GM21423 (cell line): ENCODE measurements around the gene UTS2R.
"Not testable (repeated sequence)": the region's sequence is repeated elsewhere in the genome, so short reads cannot be mapped to it uniquely, and the experiment has no call there.

Experiments
- ATAC-seq: cut with Tn5 transposase; IDR thresholded peaks from one replicate; pipeline ENCODE4 v1.9.1; 2021; ENCODE audit warnings: mild to moderate bottlenecking, moderate library complexity; ENCODE audit not compliant: unreplicated experiment

UTS2R gene

DNA sequence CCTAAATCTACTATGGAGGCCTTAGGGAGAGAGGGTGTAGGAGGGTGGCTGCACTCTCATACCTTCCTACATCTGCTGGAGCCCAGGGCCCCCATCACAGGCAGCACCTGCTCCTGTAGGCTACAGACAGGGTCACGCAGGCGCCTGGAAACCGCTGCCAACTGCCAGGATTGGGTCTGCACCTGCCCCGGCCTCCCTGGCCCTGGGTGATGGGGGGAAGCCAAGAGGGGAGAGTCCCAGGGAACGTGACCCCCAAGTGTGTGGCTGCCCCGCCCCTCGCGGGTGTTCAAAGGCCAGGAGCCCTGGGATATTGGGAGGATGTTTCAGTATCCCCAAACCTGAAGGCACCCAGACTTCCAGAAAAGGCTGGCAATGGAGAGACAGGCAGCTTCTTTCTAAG lies 18.1 kb upstream of the UTS2R start:
- no peak for ATAC-seq

DNA sequence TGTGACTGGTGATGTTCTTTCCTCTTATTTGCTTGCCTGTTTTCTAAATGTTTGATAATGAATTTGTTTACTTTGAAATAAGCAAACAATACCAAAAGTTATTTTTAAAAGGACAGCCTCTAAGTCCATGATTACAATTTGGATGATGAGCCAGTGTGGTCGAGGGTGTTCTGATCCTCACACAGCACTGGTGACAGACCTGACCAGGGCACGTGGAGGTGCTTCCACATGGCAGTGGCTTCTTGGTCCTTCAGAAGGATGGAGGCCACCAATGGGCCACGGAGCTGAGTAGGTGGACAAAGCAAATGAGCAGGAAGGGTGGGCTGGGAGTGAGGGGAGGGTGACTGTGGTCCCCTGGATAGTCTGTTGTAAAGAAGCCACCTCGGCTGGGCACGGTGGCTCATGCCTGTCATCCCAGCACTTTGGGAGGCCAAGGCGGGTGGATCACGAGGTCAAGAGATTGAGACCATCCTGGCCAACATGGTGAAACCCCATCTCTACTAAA lies 16.7 kb upstream of the UTS2R start:
- no peak for ATAC-seq

DNA sequence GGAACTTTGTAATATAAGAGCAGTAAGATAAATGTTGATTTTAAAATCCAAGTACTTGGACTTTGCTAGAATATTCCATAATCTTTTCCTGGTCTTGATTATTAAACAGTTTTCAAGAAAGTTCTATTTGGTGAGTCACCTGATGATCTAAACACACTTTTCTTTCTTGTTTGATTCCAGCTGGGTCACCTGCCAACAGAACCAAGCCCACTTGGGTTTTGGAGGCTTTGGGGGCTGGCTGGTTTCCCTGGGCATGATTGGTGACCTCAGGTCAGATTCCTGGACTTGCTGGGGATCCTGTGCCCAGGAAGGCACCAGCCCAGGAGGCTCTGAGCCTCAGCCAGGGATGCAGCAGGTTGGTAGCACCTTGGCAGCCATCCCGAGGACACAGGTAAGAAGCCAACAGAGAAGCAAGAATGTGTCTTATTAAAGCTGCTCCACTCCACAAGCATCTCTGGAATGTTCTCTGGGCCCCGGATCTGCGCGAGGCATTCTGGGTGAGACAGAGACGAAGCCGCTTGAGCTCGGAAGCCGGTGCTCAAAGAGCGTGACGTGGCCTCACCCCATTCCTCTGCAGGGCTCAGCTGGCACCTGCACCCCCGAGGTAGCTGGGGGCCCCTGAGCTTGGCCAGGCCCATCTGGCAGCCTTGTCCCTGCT lies 15.7 kb upstream of the UTS2R start:
- ATAC-seq: no peak

GRCh38 chr17:82356845-82357355 lies 14.7 kb upstream of the UTS2R start:
- no peak for ATAC-seq

DNA sequence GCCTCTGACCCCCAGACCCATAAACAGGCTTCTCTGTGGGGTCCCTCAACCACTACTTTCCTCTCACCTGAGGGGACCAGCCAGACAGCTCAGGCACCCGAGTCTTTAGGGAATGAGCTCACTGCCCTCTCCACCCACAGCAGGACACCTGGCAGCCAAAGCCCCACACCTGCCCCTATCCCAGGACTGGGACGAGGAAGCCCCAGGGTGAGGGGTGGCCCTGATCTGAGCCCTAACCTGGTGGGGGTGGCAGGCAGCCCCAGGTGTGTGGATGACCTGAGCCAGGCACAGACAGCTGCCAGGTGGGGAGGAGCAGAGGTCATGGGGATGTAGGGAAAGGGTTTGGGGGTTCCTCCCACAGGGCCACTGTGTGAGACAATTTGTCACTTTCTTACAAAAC lies 14.2 kb upstream of the UTS2R start:
- ATAC-seq: no peak

- ATAC-seq: no peak
Observed at GRCh38 chr17:82358465-82359350, 12.9 kb upstream of the UTS2R start, which contains the start of gene TEX19. Gene TEX19, plus strand, starts transcription at chr17:82359247. Its CDS starts 2,904 bp downstream, at chr17:82362151.

DNA sequence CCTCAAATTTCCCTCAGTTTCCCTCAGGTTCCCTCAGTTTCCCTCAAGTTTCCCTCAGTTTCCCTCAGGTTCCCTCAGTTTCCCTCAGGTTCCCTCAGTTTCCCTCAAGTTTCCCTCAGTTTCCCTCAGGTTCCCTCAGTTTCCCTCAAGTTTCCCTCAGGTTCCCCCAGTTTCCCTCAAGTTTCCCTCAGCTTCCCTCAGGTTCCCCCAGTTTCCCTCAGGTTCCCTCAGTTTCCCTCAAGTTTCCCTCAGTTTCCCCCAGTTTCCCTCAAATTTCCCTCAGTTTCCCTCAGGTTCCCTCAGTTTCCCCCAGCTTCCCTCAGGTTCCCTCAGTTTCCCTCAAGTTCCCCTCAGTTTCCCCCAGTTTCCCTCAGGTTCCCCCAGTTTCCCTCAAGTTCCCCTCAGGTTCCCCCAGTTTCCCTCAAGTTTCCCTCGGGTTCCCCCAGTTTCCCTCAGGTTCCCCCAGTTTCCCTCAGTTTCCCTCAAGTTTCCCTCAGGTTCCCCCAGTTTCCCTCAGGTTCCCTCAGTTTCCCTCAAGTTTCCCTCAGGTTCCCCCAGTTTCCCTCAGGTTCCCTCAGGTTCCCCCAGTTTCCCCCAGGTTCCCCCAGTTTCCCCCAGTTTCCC lies 12.0 kb upstream of the UTS2R start:
- ATAC-seq: not testable (repeated sequence)

DNA sequence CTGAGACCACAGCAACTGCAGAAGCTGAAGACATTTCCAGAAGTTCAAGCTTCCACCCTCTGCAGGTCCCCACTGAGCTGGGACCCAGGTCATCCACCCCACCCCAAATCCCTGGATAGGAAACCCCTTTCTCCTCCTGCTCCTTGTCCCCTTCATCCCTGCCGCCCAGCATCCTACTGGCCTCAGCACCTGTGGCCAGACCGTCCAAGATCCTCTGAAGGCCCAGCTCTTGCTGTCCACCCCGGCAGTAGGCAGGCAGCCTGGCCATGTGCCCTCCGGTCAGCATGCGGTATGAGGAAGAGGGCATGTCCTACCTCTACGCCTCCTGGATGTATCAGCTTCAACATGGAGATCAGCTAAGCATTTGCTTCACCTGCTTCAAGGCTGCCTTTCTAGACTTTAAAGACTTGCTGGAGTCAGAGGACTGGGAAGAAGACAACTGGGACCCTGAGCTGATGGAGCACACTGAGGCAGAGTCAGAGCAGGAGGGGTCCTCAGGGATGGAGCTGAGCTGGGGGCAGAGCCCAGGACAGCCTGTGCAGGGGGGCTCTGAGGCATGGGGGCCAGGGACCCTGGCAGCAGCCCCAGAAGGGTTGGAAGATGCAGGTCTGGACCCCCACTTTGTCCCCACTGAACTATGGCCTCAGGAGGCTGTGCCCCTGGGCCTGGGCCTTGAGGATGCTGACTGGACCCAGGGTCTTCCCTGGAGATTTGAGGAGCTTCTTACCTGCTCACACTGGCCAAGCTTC lies 9.5 kb upstream of the UTS2R start:
- ATAC-seq: no peak

- no peak for ATAC-seq
Observed at GRCh38 chr17:82365606-82366295, 5.8 kb upstream of the UTS2R start.

DNA sequence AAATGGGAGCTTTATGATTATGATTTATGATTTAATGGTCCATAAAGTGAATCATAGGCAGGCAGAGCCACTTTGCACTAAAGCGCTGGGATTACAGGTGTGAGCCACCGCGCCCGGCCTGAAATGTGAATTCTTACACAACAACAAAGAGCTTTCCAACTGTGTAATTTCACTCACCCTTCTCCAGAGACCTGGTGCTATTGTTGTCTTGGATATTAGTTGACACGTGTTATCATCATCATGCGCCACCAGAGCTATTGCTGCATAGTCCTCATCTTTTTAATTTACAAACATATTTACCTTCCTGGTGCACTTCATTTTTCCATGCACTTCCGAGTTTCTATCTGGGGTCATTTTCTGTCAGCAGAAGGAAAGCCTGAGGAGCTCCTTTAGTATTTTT lies 4.8 kb upstream of the UTS2R start:
- no peak for ATAC-seq

GRCh38 chr17:82367724-82368524 lies 3.6 kb upstream of the UTS2R start:
- ATAC-seq: no peak

- ATAC-seq: no peak
Observed at GRCh38 chr17:82369211-82369610, 2.4 kb upstream of the UTS2R start.

DNA sequence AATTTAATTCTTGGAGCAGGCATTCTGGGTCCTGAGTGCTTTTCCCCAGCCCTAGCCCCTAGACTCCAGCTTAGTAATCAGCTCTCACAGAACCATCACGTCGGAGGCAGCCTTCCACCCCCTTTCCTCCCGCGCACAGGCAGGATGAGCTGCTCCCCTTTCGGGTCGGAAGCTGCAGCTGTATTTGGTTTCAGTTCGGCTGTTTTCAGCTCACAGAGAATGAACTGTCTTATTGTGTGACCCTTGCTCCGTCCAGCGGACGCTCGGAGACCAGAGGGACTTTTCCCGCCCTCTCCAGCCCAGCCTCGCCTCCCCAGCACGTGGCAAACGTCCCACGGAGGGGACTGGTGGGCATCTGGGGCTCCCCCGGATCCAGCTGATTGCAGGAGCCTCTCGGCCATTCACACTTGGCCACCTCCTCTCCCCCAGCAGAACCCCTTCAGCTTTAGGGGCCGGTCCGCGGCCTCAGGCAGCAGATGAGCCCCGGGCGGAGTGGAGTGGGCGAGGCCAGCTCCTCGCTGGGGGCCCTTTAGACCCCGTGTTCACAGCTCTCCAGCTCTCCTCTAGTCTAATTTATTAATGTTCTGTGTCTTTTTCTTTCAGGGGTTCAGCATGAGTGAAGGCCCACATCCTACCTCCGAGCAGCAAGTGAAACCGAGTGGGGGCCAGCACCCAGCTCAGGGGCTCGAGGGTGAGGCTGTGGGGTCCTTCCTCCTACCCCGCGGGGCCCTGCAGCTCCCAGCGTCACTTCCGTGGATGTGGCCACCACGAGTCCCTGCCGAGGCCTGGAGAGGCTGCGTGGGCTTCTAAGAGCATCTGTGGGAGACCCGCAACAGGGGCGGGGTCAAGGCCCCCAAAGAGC lies 863 bp upstream of the UTS2R start:
- no peak for ATAC-seq

DNA sequence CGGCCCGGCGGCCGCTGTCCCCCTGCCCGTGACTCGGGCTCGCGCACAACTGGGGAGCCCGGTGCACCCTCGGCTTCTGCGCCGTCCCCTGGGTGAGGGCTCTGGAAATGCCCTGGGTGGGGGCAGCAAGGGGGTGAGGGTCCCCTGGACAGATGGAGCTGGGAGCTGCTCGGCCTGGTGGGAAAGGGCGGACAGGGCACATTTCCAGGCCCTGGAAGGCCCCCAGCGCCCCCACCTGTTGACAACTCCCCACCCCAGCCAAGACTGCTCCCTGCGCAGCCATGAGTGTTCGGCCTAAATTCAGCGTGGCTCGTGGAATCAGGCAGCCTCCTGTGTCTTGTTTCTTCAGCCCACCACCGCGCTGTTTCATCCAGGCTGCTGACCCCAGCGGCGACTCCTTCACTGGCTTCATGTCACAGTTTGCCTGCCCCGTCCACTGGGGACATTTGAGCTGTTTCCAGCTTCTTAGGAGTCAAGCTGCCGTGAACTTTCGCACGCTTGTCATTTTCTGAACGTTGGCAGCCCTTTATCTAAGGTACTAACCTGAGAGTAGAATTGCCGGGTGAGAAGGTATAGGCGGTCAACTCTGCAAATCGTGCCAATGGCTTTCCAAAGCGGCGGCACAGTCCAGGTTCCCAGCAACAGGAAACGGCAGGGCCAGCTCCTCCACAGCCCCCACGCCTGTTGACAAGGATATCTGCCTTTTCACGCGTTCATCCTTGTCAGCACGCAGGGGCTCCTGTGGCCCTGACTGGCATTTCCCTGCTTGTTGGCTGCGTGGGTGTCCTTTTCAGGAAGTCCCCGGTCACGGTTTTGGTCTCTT lies 895 bp downstream of the UTS2R start:
- ATAC-seq: no peak

DNA sequence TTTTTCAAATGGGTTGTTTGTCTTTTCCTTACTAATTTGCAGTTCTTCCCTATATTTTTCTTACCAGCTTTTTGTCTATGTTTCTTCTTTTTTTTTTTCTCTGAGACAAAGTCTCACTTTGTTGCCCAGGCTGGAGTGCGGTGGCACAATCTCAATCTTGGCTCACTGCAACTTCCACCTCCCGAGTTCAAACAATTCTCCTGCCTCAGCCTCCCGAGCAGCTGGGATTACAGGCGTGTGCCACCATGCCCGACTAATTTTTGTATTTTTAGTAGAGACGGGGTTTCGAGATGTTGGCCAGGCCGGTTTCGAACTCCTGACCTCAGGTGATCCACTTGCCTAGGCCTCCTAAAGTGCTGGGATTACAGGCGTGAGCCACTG lies 1.5 kb downstream of the UTS2R start:
- ATAC-seq: not testable (repeated sequence)

- no peak for ATAC-seq
Observed at GRCh38 chr17:82373731-82374625, 2.4 kb downstream of the UTS2R start.
